IMR-90 (cell line): ENCODE results near the gene TBC1D10A.

Experiments
- CEBPB ChIP-seq: IDR thresholded peaks from 2 replicates; pipeline ENCODE4 v1.6.1; 2012; ENCODE audit warnings: low read depth, low read length, improper control_type of control experiment
- CHD1 ChIP-seq: IDR thresholded peaks from 2 replicates; pipeline ENCODE4 v1.6.1; 2012; ENCODE audit warnings: low read depth, low read length, improper control_type of control experiment
- CTCF ChIP-seq: conservative IDR thresholded peaks from 2 replicates; pipeline ENCODE4 v1.5.1; 2012; ENCODE audit warnings: mild to moderate bottlenecking, low read depth, low read length, improper control_type of control experiment
- RAD21 ChIP-seq: IDR thresholded peaks from 2 replicates; pipeline ENCODE4 v1.6.1; 2012; ENCODE audit warnings: low read length, improper control_type of control experiment
- USF2 ChIP-seq: fragments of 150-350 bp; IDR thresholded peaks from 2 replicates; pipeline ENCODE4 v1.6.1; 2017; ENCODE audit warnings: mild to moderate bottlenecking, antibody characterized with exemption, low read length, low read depth

- TF ChIP-seq CHD1 (no peak), USF2 (no peak), CEBPB (no peak), CTCF (no peak), RAD21 (no peak)
Measured at GRCh38 chr22:30297276-30297990, 29.3 kb downstream of the TBC1D10A start.
